Coronary artery (tissue), 2 donors: ENCODE data around the gene SCYGR7.

ENCODE experiments used
- DNase-seq: peaks from one replicate; pipeline ENCODE4 v3.0.0-alpha.2; 2017; ENCODE audit warnings: low spot score
- H3K27ac ChIP-seq, 2 donors: fragments of 200-600 bp; sonication (generic); one replicate each; pipeline ENCODE4 v1.5.1; 2016 to 2019
- H3K4me3 ChIP-seq: fragments of 200-600 bp; sonication (generic); 2 replicates; pipeline ENCODE4 v1.5.1; 2016; ENCODE audit warnings: mild to moderate bottlenecking, moderate library complexity
- CTCF ChIP-seq: fragments of 200-600 bp; sonication (generic); IDR thresholded peaks from one replicate; pipeline ENCODE4 v1.5.1; 2019; ENCODE audit warnings: antibody characterized with exemption

Gene SCYGR7

GRCh38 chr2:227759411-227760118, 31.4 kb downstream of the SCYGR7 start:
- no peak for TF ChIP-seq CTCF
- Histone ChIP-seq H3K27ac (no peak overlapping the region), H3K4me3 (no peak overlapping the region)
- no peak for DNase-seq

DNA sequence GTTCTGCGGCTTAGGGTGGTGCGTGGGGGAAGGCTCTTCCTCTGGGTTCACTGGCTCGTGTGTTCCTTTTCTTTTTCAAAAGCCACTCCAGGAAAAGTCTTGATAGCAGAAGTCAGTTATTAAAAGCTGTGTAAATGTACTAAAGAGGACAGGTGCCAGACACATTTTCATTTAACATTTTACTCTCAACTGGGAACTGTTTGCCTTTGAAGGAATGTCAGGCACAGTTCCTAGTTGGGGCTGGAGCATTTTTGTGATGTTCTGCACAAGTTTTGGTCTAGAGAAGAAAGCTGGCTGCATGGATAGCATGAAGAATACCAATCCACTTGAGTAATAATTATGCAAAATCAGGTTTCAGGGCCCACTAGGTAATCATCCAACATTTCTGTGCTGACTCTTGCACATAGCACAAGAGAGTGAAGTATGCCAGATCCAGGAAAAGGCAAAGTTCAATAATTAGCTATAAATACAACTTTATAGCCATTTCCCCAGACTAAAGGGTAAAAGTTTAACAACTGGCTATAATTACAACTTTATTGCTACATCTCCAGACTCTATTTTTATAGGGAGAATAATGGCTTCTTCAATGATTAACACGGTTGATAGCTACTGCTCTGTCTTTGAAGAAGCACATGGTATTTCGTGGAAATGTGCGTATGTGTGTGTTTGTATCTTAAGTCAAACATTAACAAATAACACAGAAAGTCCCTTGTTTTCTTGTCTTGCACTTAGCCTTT, 33.8 kb downstream of the SCYGR7 start:
- DNase-seq, result no peak
- Histone ChIP-seq H3K27ac (no peak overlapping the region), H3K4me3 (no peak overlapping the region)
- TF ChIP-seq CTCF, result no peak

DNA sequence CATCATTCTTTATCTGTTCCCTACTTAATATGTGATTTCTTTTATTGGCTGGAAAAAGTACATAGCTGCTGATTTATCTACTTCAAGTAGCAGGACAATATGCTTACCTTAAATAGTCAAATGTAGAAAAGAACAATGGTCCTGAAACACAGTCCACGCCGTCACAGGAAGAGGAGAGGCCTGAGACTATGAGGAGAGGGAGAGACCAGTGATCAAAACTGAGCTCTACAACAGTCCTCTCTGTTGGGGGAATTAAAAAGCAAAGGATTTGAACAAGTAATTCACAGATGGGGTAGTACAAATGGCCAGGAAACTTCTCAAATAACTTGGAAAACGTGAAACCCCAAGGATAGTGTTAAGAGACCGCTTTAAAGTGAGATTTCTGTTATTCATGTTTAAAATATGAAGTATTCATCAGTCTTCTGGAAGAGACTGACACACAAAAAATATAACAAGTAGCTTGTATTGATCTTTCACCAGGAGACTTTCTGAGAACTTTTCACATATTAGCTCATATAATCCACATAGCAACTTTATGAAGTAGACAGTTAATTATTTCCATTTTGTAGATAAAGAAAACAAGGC, 37.7 kb downstream of the SCYGR7 start:
- Histone ChIP-seq H3K4me3 (no peak overlapping the region), H3K27ac (peak overlapping the region in 1 of 2 donors; percentile 5)
- no peak for TF ChIP-seq CTCF
- peak; percentile 7 for DNase-seq

GRCh38 chr2:227766373-227766883, 38.3 kb downstream of the SCYGR7 start:
- H3K27ac ChIP-seq, result peak overlapping the region in 1 of 2 donors; percentile 5
- peak; percentile 84 for DNase-seq
- peak; percentile 82 for TF ChIP-seq CTCF
- no peak overlapping the region for H3K4me3 ChIP-seq

DNA sequence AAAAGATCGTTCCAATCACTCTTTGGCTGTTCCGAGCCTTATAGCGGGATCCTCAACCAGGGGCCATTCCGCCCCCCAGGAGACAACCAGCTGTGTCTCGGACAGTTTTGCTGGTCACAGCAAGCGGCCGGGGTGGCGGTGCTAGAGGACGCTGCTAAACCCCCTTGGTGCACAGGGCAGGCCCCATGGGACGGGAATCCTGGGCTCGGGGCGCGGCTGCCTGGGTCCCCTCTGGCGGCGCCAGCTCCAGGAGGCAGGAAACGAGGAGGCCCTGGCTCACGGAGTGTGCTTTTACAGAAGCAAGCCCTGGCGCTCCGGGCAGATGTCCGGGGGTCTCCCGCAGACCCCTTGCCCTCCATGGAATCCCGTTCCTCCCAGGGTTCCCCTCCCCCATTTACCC, 39.7 kb downstream of the SCYGR7 start:
- no peak overlapping the region for H3K27ac ChIP-seq
- peak; percentile 47 for DNase-seq
- H3K4me3 ChIP-seq, result no peak overlapping the region
- TF ChIP-seq CTCF, result no peak

GRCh38 chr2:227772197-227772661, 44.1 kb downstream of the SCYGR7 start:
- TF ChIP-seq CTCF, result no peak
- peak; percentile 54 for DNase-seq
- Histone ChIP-seq H3K4me3 (no peak overlapping the region), H3K27ac (no peak overlapping the region)
